ENCODE measurements around the gene MED13L. TPM values are rescaled to one million over a fixed set of nuclear protein-coding genes. Genes with fewer than 3 reads are reported as not detected.

Gene MED13L
- polyA plus RNA-seq, 1 of the 3 experiments (the other 2 are of a cell fraction), result 17.1 TPM

DNA sequence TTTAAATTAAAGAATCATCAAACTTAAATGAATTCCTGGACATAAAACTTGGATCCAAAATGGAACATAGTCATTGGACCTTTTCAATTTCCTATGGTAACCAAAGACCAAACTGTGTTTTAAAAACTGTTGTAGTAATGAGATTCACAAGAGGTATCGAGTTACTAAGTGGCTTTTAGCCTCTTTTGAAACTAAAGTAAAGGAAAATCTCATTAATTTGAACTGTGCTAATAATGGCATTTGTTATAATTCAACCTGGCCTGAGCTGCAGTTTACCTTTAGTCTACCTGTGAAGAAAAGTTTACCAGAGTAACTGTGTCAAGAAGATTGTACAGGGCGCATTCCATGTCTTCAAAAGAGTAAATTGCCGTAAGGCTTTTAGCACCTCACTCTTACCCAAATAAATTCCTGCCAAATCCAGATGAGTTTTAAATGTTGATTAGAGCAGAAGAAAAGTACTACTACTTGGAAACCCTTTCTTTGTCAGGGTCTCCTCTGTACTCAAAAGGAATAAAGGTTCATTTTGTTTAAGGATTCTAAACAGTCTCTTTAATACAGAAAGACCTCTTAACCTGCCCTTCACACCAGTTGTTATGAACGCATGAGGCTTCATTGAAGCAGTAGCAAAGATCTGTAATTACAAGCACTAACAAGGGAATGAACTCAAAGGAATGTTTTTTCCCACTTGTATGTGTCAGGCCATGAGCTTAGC, 17.1 kb upstream of the MED13L start:
- no peaks in the 10 kb centered on the region for H4K20me1 ChIP-seq (ENCODE audit: insufficient read depth)
- WGBS (ENCODE audit: low lambda C conversion rate), result 88% methylated on average over 4 of the region's 4 CpGs
- TF ChIP-seq TAF1 (IDR thresholded peaks at IDR 0.05; ENCODE audit: borderline replicate concordance, low read depth, low read length) (no peak), RXRA (IDR thresholded peaks at IDR 0.05; ENCODE audit: borderline replicate concordance, low read depth) (no peak)
- TF ChIP-seq, protein P1, sequence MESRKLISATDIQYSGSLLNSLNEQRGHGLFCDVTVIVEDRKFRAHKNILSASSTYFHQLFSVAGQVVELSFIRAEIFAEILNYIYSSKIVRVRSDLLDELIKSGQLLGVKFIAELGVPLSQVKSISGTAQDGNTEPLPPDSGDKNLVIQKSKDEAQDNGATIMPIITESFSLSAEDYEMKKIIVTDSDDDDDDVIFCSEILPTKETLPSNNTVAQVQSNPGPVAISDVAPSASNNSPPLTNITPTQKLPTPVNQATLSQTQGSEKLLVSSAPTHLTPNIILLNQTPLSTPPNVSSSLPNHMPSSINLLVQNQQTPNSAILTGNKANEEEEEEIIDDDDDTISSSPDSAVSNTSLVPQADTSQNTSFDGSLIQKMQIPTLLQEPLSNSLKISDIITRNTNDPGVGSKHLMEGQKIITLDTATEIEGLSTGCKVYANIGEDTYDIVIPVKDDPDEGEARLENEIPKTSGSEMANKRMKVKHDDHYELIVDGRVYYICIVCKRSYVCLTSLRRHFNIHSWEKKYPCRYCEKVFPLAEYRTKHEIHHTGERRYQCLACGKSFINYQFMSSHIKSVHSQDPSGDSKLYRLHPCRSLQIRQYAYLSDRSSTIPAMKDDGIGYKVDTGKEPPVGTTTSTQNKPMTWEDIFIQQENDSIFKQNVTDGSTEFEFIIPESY (IDR thresholded peaks at IDR 0.05; ENCODE audit: borderline replicate concordance, low read depth), result no peak
- H3K4me3 ChIP-seq (ENCODE audit: low read depth in 2 of 2, low read length in 1 of 2), result no peak overlapping the region
- no peak for DNase-seq
- no peak overlapping the region for H3K4me2 ChIP-seq
- H3K36me3 ChIP-seq (replicated peaks in 1 of 2; ENCODE audit: control insufficient read depth in 1 of 2, insufficient read depth in 2 of 2, low read length in 1 of 2), result no peaks in the 10 kb centered on the region
- POLR2A ChIA-PET, result no interaction called here
- H3F3A ChIP-seq (replicated peaks; ENCODE audit: insufficient read depth), result no peaks in the 10 kb centered on the region
- no peaks in the 10 kb centered on the region for H3K9me3 ChIP-seq
- H2AFZ ChIP-seq (ENCODE audit: low read depth), result peak overlapping the region; percentile 37; the same call in 1 of the 2 replicates
- no peak overlapping the region for H3K27ac ChIP-seq (ENCODE audit: low read depth in 2 of 2, low read length in 1 of 2)
- H3K9ac ChIP-seq, result no peak overlapping the region
- no peaks in the 10 kb centered on the region for H3K9me2 ChIP-seq
- CTCF ChIA-PET, result interaction anchor here (1.0 to 1.5 kb wide), 2 partner anchors 9 to 306 kb away, joined by 3 to 4 read pairs; no protein-coding TSS in a partner anchor
- H3K27me3 ChIP-seq (ENCODE audit: insufficient read depth), result no peaks in the 10 kb centered on the region
- H3K4me1 ChIP-seq (ENCODE audit: control insufficient read depth in 1 of 2, insufficient read depth in 2 of 2, low read depth in 1 of 2, low read length in 1 of 2), result no peaks in the 10 kb centered on the region; a peak in 1 of 4 replicates
- no peaks in the 10 kb centered on the region for H3K79me2 ChIP-seq (ENCODE audit: insufficient read depth)

DNA sequence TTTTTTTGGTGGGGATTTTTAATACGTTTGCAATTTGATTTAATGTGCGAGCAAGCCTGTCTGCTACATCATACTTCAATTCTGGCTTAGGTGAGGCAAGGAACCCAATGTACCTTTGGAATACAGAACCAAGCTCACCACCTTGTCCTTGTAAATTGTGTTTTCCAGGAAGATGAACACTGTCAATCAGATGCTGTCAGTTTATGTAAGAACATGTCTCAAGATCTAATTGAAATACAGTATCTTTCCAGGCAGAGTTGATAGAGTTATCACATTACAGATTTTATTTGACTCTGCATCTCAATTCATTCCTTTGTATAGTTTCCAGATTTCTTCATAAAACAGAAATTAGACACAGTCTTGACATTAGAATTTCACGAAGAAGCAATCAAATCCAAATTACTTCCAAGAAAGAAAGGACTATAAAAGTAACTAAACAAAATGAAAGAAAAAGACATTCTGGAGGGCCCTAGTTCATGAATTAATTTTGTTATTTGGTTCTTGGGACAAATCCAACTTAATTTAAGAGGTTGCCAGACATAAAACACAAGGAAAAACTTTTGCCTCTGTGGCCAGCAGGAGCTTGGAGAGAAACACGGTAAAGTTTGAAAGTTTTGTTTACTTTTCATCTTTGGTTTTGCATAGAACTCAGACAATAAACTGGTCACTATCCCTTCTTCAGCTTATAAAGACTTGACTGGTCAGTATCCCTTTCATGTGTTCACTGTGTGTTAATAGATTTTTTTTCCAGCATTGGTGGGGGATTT, 16.4 kb upstream of the MED13L start:
- Histone ChIP-seq H2AFZ (ENCODE audit: low read depth) (peak overlapping the region; percentile 37), H3K9me2 (no peaks in the 10 kb centered on the region), H3K36me3 (replicated peaks in 1 of 2; ENCODE audit: control insufficient read depth in 1 of 2, insufficient read depth in 2 of 2, low read length in 1 of 2) (no peaks in the 10 kb centered on the region), H3K4me1 (ENCODE audit: control insufficient read depth in 1 of 2, insufficient read depth in 2 of 2, low read depth in 1 of 2, low read length in 1 of 2) (no peaks in the 10 kb centered on the region; a peak in 1 of 4 replicates), H3K4me2 (no peak overlapping the region), H3K9me3 (no peaks in the 10 kb centered on the region), H3K27me3 (ENCODE audit: insufficient read depth) (no peaks in the 10 kb centered on the region), H3K79me2 (ENCODE audit: insufficient read depth) (no peaks in the 10 kb centered on the region), H3K27ac (ENCODE audit: low read depth in 2 of 2, low read length in 1 of 2) (0 out of 4 replicates have a peak overlapping the region, but pooled peaks of 1 of the 2 experiments have one; percentile 8), H4K20me1 (ENCODE audit: insufficient read depth) (no peaks in the 10 kb centered on the region), H3K9ac (no peak overlapping the region), H3K4me3 (ENCODE audit: low read depth in 2 of 2, low read length in 1 of 2) (no peak overlapping the region), H3F3A (replicated peaks; ENCODE audit: insufficient read depth) (no peaks in the 10 kb centered on the region)
- ChIA-PET POLR2A (no interaction called here), CTCF (interaction anchor here (1.0 to 1.5 kb wide), 2 partner anchors 10 to 307 kb away, joined by 3 to 4 read pairs; no protein-coding TSS in a partner anchor)
- WGBS (ENCODE audit: low lambda C conversion rate), result 74% methylated on average over 4 of the region's 4 CpGs
- TF ChIP-seq NFIC (IDR thresholded peaks at IDR 0.05; ENCODE audit: borderline replicate concordance) (no peak), EZH2phosphoT487 (IDR thresholded peaks at IDR 0.05; ENCODE audit: borderline replicate concordance, low read depth) (no peak)
- TF ChIP-seq, protein P1 (IDR thresholded peaks at IDR 0.05; ENCODE audit: borderline replicate concordance, low read depth), result no peak
- DNase-seq, result no peak

Data from SK-N-SH (cell line).